Measurements from ENCODE around the gene HAGHL. TPM values are rescaled to one million over a fixed set of nuclear protein-coding genes. Genes with fewer than 3 reads are reported as not detected.

The HAGHL gene
- total and polyA plus RNA-seq, 2 of the 8 experiments (the other 6 are each of a cell fraction or from before 2014, with no cell fraction given): 26.6 to 26.9 TPM

DNA sequence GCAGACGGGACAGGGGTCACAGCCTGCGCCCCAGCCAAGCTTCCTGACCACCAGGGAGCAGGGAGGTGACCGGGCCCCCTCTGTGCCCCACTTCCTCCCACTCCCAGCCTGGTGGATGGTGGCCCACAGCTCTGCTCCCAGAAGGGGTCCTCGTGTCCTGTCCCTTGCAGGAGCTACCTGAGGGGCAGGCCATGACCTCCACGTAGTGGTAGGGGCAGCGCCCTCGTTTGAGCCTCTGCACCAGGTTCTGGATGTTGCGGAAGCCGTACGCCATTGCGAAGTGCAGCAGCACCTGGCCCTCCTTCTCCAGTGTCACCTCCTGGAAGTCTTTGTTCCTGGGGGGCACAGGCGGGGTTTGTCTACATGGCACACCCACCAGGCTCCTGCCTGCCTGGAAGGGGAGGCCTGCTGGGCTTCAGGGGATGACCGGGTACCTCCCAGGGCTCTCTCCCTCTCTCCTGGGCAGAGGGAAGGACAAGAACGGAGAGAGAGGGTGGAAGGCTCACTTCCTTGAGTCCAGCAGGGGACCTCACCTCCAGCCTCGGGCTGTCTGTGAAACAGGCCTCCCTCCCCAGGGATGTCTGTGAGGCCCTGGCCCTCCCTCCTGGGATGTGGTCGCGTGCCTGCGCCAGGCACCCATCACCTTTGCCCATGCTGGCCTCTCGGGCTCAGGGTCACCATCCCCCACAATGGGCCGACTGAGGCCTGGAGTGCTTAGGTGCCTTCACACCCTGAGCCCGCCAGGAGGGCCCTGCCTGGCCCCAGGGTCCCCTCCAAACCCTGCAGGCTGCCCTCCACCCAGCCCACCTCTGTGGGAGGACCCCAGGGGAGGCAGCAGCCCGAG is 4.0 kb downstream of the HAGHL start:
- POLR2A ChIA-PET (ENCODE audit: partially characterized antibody): interaction anchor here (0.8 to 23.0 kb wide), 10 partner anchors 9 to 73 kb away, joined by 3 to 353 read pairs (median 4); partner anchors contain the start of genes ANTKMT, CCDC78, CIAO3 and GNG13
- no peak overlapping the region for H2BK12ac ChIP-seq (ENCODE audit: low read depth, low read length)
- H4K5ac ChIP-seq (ENCODE audit: insufficient read length, low read depth, low read length): no peak overlapping the region
- H3K9ac ChIP-seq (replicated peaks in 1 of 4; ENCODE audit: extremely low read depth in 1 of 4, low read depth in 3 of 4, low read length in 3 of 4): no peak overlapping the region
- H3K4me1 ChIP-seq (replicated peaks in 1 of 4; ENCODE audit: control insufficient read depth in 3 of 4, insufficient read depth in 4 of 4, low read length in 3 of 4): peaks cover 0 to 14% (median 8%) of the 10 kb centered on the region in 4 experiments; a peak in 5 of 7 replicates
- H3K79me1 ChIP-seq (ENCODE audit: low read depth, low read length): no peaks in the 10 kb centered on the region
- H2AK5ac ChIP-seq (ENCODE audit: low read depth, low read length): no peak overlapping the region
- no peak for DNase-seq (ENCODE audit: low read depth in 1 of 2, low spot score in 2 of 2)
- no peak overlapping the region for H3K14ac ChIP-seq (ENCODE audit: insufficient read length)
- H2AFZ ChIP-seq (ENCODE audit: low read length): no peak overlapping the region
- H3K23me2 ChIP-seq (ENCODE audit: low read depth, low read length): peaks cover 19% of the 10 kb centered on the region; the same call in 1 of the 2 replicates
- no peak overlapping the region for H3K4me3 ChIP-seq (ENCODE audit: extremely low read depth in 1 of 4, insufficient read depth in 2 of 4, low read depth in 3 of 4, low read length in 4 of 4)
- H2BK120ac ChIP-seq (replicated peaks; ENCODE audit: low read depth, low read length): no peak overlapping the region
- no peak overlapping the region for H3K27ac ChIP-seq (ENCODE audit: low read depth, low read length)
- no peaks in the 10 kb centered on the region for H3K79me2 ChIP-seq (ENCODE audit: control insufficient read depth in 1 of 2, insufficient read depth in 2 of 2, low read length in 2 of 2)
- no peak overlapping the region for H4K8ac ChIP-seq (ENCODE audit: extremely low read depth, insufficient read depth, low read length)
- no peak overlapping the region for H3K23ac ChIP-seq (ENCODE audit: insufficient read length)
- no peak for FAIRE-seq
- H2BK15ac ChIP-seq (ENCODE audit: low read length): no peak overlapping the region
- H3K4me2 ChIP-seq (ENCODE audit: insufficient read depth in 1 of 2, low read depth in 2 of 2, low read length in 2 of 2): no peak overlapping the region
- no peak overlapping the region for H2BK20ac ChIP-seq (ENCODE audit: low read length)
- CTCF ChIA-PET (ENCODE audit: partially characterized antibody): interaction anchor here (0.5 to 35.8 kb wide), 6 partner anchors 5 to 683 kb away, joined by 3 to 977 read pairs (median 216); partner anchors contain the start of genes ANTKMT, CCDC78, CHTF18 and CIAO3
- no peak overlapping the region for H2BK5ac ChIP-seq (ENCODE audit: low read depth, low read length)
- no peak overlapping the region for H3K4ac ChIP-seq (replicated peaks; ENCODE audit: insufficient read length, low read depth, low read length)
- H3K9me3 ChIP-seq (ENCODE audit: insufficient read depth in 2 of 2, low read depth in 1 of 2, low read length in 1 of 2): no peaks in the 10 kb centered on the region
- no peak overlapping the region for H3K56ac ChIP-seq (replicated peaks; ENCODE audit: insufficient read length, low read depth, low read length)
- 92% methylated on average over 17 of the region's 22 CpGs; no CpG with 5 or more reads in 1 of the 2 experiments for WGBS, 2 experiments (ENCODE audit: extremely low coverage in 1 of 2, insufficient coverage in 1 of 2, insufficient read length in 1 of 2, insufficient replicate concordance in 2 of 2, low coverage in 1 of 2, low lambda C conversion rate in 2 of 2, missing lambda C conversion rate in 1 of 2)
- H4K91ac ChIP-seq (replicated peaks; ENCODE audit: insufficient read length, low read length): no peak overlapping the region
- H4K20me1 ChIP-seq (replicated peaks in 1 of 2; ENCODE audit: control insufficient read depth in 1 of 2, insufficient read depth in 2 of 2, low read length in 2 of 2): peaks cover 2 to 12% of the 10 kb centered on the region in 2 experiments
- H3K18ac ChIP-seq (ENCODE audit: extremely low read depth, low read length): no peak overlapping the region
- peaks cover 0 to 3% (median under 1%) of the 10 kb centered on the region in 4 experiments; a peak in 1 of 8 replicates for H3K36me3 ChIP-seq (ENCODE audit: control insufficient read depth in 2 of 4, insufficient read depth in 4 of 4, low read length in 3 of 4)
- peaks cover 0 to 10% (median 4%) of the 10 kb centered on the region in 4 experiments; a peak in 4 of 7 replicates for H3K27me3 ChIP-seq (replicated peaks in 1 of 4; ENCODE audit: control insufficient read depth in 3 of 4, extremely low read depth in 1 of 4, insufficient read depth in 3 of 4, low read length in 3 of 4)
- TF ChIP-seq NANOG (IDR thresholded peaks at IDR 0.05; ENCODE audit: insufficient read depth, low read depth, low read length, poor library complexity, severe bottlenecking) (no peak), TBP (IDR thresholded peaks at IDR 0.05; ENCODE audit: low read depth, low read length) (no peak), KDM1A (IDR thresholded peaks at IDR 0.05; ENCODE audit: borderline replicate concordance, low read length) (no peak)
- TF ChIP-seq, protein P1, sequence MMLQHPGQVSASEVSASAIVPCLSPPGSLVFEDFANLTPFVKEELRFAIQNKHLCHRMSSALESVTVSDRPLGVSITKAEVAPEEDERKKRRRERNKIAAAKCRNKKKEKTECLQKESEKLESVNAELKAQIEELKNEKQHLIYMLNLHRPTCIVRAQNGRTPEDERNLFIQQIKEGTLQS (IDR thresholded peaks at IDR 0.05; ENCODE audit: insufficient read depth, low read depth, low read length): no peak

Data from H1 (cell line).